ENCODE data around the gene GGTA1.
"Not testable (repeated sequence)": the region's sequence is repeated elsewhere in the genome, so short reads cannot be mapped to it uniquely, and the experiment has no call there.

Gene GGTA1

GRCh38 chr9:121498487-121499176, 1.0 kb downstream of the GGTA1 start:
- DNase-seq = no peak

DNA sequence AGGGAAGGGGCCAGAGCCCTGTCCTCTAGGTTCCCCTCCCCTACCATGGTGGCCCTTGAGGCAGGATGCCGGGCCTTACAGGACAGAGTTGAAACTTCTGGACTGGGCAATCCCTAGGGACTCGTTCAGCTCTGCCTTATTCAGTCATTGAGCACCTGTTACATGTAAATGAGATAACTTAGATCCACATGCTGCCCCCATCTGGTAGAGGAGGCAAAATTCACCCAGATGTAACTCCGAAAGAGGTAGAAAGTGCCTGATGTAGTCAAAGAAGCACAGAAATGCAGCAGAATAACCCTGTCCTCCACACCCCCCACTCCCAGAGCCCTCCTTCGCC, 1.5 kb downstream of the GGTA1 start:
- peak; percentile 42 for DNase-seq

- no peak for DNase-seq
Observed at GRCh38 chr9:121495976-121496375, 3.7 kb downstream of the GGTA1 start.

GRCh38 chr9:121494192-121494591, 5.5 kb downstream of the GGTA1 start:
- DNase-seq = no peak

DNA sequence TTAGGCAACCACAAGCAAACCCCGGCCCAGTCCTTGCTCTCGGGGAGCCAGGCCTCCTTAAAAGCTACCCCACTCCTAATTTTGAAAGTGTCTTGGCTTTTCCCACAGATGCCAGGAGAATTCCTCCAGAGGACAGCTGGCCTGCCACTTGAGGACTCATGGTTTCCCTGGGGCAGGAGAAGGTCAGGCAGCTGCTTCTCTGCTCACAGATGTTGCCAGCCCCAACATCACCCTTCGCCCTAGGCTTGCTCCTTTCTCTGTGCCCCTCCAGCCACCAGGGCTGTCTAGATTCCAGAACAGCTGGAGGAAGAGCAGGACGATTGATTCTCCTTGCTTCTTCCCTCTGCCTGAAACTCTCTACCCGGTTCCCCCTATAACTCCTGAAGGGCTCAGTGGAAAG, 8.5 kb downstream of the GGTA1 start:
- DNase-seq = no peak

DNA sequence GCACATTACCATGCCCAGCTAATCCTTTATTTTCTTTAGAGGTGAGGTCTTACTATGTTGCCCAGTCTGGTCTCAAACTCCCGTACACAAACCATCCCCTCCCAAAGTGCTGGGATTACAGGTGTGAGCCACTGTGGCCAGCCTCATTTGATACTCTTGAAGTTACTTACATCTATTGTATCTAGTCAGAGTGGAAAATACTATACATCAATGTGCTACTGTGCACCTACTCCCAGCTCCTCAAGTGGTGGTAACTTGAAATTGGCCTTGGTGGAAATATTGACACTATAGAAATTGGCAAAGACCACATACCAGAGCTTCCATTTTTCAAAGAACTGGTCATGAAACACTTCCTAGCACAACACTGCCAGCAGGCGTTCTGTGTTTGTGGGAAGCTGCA, 10.3 kb downstream of the GGTA1 start:
- no peak for DNase-seq

- DNase-seq = no peak
Observed at GRCh38 chr9:121486043-121486442, 13.6 kb downstream of the GGTA1 start.

DNA sequence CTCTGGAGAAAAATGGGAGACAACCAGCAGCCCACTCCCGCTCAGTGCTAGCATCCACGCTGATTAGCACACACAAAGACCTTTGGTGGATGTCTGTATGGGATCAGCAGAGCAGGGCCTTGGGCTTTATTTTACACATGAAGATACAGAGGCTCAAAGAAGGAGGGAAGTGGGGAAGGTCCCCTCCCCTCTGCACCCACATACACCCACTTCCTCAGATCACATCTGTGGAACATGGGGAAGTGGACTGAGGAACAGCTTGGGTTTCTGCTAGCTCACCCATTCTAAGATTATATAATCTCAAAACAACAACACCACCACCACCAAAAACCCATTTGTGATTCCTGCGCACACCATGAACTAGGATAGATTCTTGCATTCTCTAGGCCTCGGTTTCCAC, 14.0 kb downstream of the GGTA1 start:
- DNase-seq = no peak

GRCh38 chr9:121484651-121485446, 14.8 kb downstream of the GGTA1 start:
- DNase-seq = no peak

- no peak for DNase-seq
Observed at GRCh38 chr9:121483473-121484031, 16.1 kb downstream of the GGTA1 start.

DNA sequence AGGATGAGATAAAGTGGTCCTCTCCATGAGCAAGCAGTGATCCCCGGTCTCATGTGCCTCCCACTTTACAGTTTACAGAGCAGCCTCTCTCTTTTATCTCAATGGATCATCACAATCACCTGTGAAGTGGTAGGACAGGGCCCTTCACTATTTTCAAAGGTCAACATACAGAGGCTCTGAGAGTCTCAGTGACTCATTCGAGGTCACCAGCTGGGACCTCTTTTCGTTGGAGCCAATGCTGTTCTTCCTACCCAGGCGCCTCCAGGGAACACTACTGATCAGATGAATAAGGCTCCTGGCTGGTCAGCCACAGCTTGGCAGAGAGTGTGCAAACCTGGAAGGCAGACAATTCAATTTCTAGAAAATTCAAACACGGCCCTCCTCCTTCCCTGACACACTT, 16.6 kb downstream of the GGTA1 start:
- no peak for DNase-seq

DNA sequence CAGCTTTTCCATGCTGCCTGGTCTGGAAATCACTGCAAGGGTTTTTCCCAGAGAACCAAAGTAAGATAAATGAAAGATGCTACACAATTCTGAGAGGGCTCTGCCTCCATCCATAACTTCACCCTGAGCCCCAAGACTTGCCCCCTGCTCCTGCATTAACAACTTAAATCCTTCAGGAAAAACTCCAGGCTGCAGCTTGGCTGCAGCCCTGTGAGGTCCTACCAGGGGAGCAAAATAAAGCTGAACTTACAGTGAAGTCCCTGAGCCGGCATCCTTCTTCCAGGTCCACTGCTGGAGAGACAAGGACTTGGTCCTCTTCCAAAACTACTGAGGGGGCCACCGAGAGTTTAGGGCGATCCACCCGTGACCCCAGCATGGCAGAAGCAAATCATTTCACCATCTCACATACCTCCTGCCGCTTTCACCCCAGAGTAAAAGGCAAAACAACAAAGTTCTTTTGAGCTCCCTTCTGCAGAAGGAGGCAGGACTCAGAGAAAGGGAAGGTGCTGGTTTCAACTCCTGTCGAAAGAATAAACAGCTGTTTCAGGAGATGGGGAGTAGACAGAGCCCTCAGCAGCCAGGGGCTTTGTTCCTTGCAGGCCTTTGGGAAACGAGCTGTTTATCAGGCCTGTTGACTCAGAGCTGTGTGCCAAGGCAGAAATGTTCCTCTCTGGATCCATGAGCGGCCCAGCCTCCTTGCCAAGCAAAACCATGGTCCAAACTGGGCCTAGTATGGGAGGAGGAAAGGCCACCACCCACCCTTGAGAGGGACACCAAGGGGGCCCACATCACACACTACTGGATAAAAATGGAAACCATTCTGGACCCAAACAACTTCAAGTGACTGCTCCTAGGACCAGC, 20.6 kb downstream of the GGTA1 start:
- DNase-seq = no peak

DNA sequence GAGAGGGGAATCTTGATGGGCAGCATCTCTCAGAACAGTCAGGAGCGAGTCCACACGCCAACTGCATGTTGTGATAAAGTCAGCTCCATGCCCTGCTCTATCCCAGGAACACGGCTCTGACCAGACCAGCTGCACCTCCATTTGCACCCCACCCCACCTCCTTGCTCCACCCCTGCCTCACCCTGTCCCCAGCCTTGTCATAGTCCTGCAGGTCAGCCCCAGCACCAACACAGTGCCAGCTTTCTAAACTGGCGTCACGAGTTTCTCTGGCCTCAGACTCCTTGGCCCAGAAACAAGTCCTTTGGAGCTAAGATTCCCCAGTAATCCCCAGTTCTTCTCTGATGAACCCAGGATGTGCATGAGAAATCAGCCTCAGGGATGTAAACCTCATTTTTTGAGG, 23.5 kb downstream of the GGTA1 start:
- DNase-seq = no peak

GRCh38 chr9:121474231-121474947, 25.3 kb downstream of the GGTA1 start:
- no peak for DNase-seq

- DNase-seq = no peak
Observed at GRCh38 chr9:121473229-121473628, 26.4 kb downstream of the GGTA1 start.

- no peak for DNase-seq
Observed at GRCh38 chr9:121472446-121472845, 27.2 kb downstream of the GGTA1 start.

- no peak for DNase-seq
Observed at GRCh38 chr9:121466142-121466541, 33.5 kb downstream of the GGTA1 start.

- DNase-seq = no peak
Observed at GRCh38 chr9:121464968-121465367, 34.7 kb downstream of the GGTA1 start.

- DNase-seq = no peak
Observed at GRCh38 chr9:121463026-121463807, 36.4 kb downstream of the GGTA1 start.

DNA sequence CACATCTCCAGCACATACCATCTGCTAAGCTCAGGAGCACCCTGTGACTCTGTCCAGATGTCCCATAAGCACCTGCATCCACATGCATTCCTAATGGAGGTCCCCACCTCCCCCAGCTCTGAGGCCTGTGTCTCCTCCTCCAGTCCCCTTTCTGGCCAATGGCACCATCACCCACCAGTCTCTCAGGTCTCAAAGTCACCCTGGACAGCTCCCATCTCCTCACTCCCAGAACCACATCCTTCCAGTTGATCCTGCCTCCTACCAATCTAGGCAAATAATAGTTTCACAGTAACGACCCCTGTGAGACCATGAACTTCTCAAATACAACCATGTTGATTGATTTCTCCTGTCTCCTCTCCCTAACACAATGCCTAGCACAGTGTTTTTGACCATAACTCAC, 40.1 kb downstream of the GGTA1 start:
- DNase-seq = no peak

- not testable (repeated sequence) for DNase-seq
Observed at GRCh38 chr9:121458449-121458848, 41.2 kb downstream of the GGTA1 start.

All from CD4-positive, alpha-beta T cell treated with Interleukin-21 for 1 hour (primary cell).